Measurements from ENCODE around the gene CDCA4. TPM values are rescaled to one million over a fixed set of nuclear protein-coding genes. Genes with fewer than 3 reads are reported as not detected.

The CDCA4 gene
- total RNA-seq, 1 experiment from 2014 or later: 41.4 TPM

DNA sequence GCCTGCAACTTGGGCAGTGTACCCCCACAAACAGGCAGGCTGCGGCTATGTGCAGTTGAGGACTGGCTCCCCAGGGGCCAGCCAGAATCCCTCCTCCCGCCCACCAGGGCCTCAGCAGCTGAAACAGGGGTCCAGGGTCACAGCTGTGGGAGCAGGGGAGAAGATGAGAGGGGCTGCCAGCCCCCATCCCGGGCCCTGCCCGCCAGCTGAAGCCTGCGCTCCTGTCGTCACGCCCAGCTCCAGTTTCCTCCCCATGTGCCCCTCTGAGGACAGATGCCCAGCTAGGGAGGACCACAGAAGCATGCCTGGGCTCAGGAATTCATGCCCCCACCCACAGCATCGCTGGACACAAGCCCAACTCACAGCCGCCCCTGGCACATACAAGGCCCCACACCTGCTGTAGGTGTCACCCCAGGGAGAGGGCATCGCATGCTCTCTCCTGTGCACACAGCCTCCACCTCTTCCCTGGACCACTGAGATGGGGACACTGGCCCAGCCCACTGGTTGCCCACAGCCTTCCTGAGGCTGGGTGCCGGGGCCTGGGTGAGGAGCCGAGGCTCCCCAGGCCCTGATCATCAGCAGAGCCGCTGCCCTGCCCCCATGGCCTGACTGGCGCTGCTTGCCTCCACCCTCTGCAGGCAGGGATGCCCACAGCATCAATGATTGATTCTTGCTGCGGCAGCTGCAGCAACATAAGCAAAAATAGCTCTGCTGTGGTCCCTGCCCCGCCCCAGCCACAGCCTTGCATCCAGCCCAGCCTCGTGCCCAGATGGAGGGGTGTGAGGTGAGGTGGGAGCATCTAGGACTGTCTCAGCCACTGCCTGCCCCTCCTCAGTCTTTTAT is 39.0 kb downstream of the CDCA4 start:
- DNase-seq: no peak
- Mint-ChIP-seq H3K27me3 (ENCODE audit: insufficient read depth, unreplicated experiment) (peaks cover 2% of the 10 kb centered on the region), H3K27ac (ENCODE audit: unreplicated experiment) (no peak overlapping the region), H3K4me3 (ENCODE audit: unreplicated experiment) (no peak overlapping the region), H3K36me3 (ENCODE audit: insufficient read depth, unreplicated experiment) (no peaks in the 10 kb centered on the region), H3K4me1 (ENCODE audit: low read depth, unreplicated experiment) (no peaks in the 10 kb centered on the region), H3K9me3 (ENCODE audit: unreplicated experiment) (no peaks in the 10 kb centered on the region)
- Histone ChIP-seq H3K9me3 (no peaks in the 10 kb centered on the region), H3K27me3 (replicated peaks; ENCODE audit: control insufficient read depth, insufficient read depth, low read length) (no peaks in the 10 kb centered on the region), H3K4me1 (peaks cover 11% of the 10 kb centered on the region), H3K4me3 (ENCODE audit: low read depth, low read length) (no peak overlapping the region), H3K36me3 (ENCODE audit: control insufficient read depth, insufficient read depth, low read length) (no peaks in the 10 kb centered on the region)
- intact Hi-C loops (cut with micrococcal nuclease; ENCODE audit: unreplicated experiment): no loop called here
- no TSS peak for BruUV-seq (replicated peaks)
- POLR2A ChIA-PET: no interaction called here
- no peak for TF ChIP-seq CTCF (IDR thresholded peaks at IDR 0.05; ENCODE audit: insufficient read depth in 1 of 2, low read depth in 1 of 2, low read length in 1 of 2, severe bottlenecking in 1 of 2, unreplicated experiment in 1 of 2)
- CTCF ChIA-PET: no interaction called here

DNA sequence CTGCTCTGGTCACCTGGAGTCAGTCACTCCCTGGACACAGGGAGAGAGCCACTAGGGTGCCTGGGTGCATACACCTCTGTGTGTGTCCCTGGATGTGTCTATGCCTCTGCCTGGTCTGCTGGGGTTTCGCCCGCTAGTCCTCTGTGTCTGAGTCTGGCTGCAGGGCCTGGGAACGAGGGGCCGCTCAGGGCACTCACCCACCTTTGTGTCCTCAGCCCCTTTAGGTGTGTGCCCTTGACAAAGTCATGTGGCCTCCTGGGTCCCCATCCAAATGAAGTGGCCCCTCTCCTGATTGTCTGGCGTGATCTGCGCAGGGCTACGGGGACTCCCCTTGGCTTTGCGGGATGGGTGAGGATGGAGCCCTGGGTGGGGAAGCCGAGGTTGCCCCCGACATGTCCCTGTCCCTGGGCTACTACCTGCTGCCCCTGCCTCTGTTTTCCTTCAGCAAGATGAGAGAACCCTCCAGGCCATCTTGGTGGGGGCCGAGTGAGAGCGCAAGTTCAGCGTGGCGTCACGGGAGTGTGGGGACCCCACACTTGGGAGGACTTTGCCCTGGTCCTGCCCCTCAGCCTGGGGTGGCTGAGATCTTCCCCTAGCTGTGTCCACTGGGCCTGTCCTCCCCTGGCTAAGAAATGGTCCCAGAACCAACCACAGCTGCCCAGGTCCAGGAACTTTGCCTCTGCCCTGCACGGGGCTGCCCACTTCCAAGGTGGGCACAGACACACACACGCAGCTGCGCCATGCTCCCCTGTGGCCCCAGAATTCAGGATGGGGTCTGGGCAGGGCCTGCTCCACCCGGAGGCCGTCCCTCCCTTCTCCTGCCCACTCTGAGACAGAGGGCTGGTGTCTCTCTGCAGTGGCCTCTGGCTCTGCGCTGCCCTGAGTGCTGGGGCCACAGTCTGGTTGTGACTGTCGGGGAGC is 40.0 kb downstream of the CDCA4 start:
- H3K27me3 ChIP-seq (replicated peaks; ENCODE audit: control insufficient read depth, insufficient read depth, low read length): no peaks in the 10 kb centered on the region
- intact Hi-C loops (cut with micrococcal nuclease; ENCODE audit: unreplicated experiment): no loop called here

More for the DNA sequence above, 40.0 kb downstream of the CDCA4 start:
- H3K4me1 Mint-ChIP-seq (ENCODE audit: low read depth, unreplicated experiment): peaks cover 7% of the 10 kb centered on the region
- Histone ChIP-seq H3K36me3 (ENCODE audit: control insufficient read depth, insufficient read depth, low read length) (no peaks in the 10 kb centered on the region), H3K9me3 (no peaks in the 10 kb centered on the region), H3K4me1 (peaks cover 13% of the 10 kb centered on the region), H3K4me3 (ENCODE audit: low read depth, low read length) (no peak overlapping the region)
- no peak for TF ChIP-seq CTCF (IDR thresholded peaks at IDR 0.05; ENCODE audit: insufficient read depth in 1 of 2, low read depth in 1 of 2, low read length in 1 of 2, severe bottlenecking in 1 of 2, unreplicated experiment in 1 of 2)
- no peak for DNase-seq
- H3K36me3 Mint-ChIP-seq (ENCODE audit: insufficient read depth, unreplicated experiment): no peaks in the 10 kb centered on the region
- no peak overlapping the region for H3K4me3 Mint-ChIP-seq (ENCODE audit: unreplicated experiment)
- H3K9me3 Mint-ChIP-seq (ENCODE audit: unreplicated experiment): no peaks in the 10 kb centered on the region
- BruUV-seq (replicated peaks): no TSS peak
- H3K27me3 Mint-ChIP-seq (ENCODE audit: insufficient read depth, unreplicated experiment): peaks cover 2% of the 10 kb centered on the region
- no peak overlapping the region for H3K27ac Mint-ChIP-seq (ENCODE audit: unreplicated experiment)
- ChIA-PET POLR2A (no interaction called here), CTCF (no interaction called here)
